NCI-H2107 treated with DMSO at 0.1 percent for 48 hours (cell line): ENCODE measurements around the gene INTS13.
"Not testable (repeated sequence)": the region's sequence is repeated elsewhere in the genome, so short reads cannot be mapped to it uniquely, and the experiment has no call there.

ENCODE experiments used
- DNase-seq: peaks from one replicate; lab custom pipeline; 2025; ENCODE audit not compliant: unreplicated experiment; lab: John Stamatoyannopoulos, UW

The INTS13 gene

DNA sequence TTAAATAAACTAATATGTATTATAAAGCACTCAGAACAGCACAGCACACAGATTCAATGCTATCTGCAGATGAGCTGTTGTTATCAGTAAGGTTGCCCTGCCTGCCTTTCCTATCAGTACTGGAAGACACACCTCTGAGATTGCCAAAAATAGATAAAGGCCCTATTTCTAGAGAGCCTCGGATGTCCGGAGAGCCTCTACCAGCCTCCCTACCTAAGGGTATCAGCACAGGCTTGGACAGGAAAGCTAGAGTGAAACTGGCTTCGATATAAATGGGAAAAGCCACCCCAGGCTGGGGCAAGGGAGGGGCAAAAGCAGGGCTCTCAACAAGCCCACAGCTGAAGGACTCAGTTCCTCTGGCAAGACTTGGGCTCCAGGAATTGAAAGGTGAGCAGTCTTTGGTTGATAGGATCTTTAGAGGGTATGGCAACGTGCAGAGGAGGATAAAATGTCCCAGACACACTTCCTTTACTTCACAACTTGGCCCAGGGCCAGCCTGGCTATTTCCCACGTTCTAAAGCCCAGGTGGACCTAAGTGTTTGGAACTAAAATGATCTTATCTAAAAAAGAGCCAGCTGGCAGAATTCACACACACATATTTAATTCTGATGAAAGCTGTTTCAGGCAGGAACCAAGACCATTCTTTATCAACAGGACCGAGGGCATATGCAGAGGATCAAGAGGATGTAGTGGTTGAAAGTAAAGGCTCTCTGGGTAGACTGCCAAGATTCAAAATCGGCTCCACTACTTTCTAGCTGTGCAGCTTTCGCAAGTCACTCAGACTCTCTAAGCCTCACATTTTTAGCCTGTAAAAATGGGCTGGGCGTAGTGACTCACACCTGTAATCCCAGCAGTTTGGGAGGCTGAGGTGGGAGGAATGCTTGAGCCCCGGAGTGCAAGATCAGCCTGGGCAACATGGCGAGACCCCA lies 67.0 kb downstream of the INTS13 start:
- DNase-seq, result peak; percentile 65

- no peak for DNase-seq
Observed at GRCh38 chr12:26869908-26870459, 67.8 kb downstream of the INTS13 start.

- DNase-seq, result no peak
Observed at GRCh38 chr12:26869104-26869494, 68.7 kb downstream of the INTS13 start.

- DNase-seq, result no peak
Observed at GRCh38 chr12:26868447-26869103, 69.2 kb downstream of the INTS13 start.

GRCh38 chr12:26867080-26867479 lies 70.7 kb downstream of the INTS13 start:
- no peak for DNase-seq

DNA sequence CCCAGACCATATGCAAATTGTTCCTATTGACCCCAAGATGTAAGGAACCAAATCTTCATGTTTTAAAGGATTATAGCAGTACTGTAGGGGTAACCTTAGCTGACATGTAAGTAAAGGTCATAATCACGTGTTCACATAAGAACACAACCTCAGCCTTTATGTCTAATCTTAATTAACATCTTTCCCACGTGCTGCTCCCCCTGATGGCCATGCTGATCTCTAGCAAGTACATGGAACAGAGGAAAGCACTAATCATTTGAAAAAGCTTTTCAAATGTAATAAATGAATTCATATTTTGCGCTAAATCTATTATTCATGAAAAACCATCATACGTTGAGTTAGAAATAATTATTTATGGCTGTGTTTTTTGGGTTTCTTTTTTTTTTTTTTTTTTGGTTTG lies 74.3 kb downstream of the INTS13 start:
- DNase-seq, result peak; percentile 10

DNA sequence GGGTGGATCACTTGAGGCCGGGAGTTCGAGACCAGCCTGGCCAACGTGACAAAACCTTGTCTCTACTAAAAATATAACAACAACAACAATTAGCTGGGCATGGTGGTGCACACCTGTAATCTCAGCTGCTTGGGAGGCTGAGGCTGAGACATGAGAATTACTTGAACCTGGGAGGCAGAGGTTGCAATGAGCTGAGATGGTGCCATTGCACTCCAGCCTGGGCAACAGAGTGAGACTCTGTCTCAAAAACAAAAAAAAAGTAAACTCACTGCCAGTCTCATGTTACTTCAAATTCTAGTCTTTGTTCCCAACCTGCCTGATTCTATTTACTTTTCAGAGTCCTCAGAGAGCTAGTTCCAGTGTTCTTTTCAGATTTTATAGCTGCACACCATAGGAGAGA lies 75.0 kb downstream of the INTS13 start:
- not testable (repeated sequence) for DNase-seq

DNA sequence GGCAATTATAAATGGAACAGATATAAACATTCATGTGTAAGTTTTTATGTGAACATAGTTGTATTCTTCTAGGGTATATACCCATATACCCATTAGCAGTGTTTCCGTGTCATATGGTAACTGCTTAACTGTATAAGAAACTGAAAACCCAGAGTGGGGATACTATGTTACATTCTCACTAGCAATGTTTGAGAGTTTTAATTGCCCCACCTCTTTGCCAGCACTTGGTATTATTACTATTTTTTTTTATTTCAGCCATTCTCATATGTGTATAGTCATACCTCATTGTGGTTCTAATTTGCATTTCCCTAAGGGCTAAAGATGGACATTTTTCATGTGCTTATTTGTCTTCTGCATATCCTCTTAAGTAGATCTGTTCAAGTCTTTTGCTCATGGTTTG lies 76.1 kb downstream of the INTS13 start:
- no peak for DNase-seq

DNA sequence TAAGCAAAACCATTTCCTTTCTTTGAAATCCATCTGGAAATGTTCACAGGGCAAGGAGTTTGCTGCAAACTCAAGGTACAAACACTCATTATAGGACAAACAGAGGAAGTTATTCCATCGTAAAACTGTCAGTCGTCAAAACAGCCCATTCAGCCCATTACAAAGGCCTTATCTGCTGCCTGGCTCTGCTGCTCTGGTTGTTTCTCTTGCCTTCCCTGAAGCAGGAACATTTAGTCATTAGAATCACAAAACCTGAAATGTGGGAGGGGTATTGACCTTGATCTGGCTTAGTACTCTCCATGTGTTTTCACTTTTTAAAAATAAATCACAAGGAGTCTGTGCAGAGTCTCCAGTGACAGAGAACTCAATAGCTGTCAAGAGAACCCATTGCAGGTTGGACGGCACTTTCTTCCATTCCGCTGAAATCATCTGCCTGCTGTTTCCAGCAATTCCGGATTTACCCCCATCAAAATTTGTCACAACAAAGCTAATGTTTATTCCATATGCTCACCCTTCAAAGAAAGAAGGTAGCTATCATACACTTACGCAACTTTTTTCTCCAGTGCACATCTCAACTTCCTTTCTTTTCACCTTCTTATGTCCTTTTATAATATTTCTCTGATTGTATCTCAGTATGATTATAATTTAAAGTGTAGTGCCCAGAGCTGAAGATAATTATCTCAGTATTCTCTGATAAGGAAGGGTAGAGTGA lies 80.2 kb downstream of the INTS13 start:
- no peak for DNase-seq

DNA sequence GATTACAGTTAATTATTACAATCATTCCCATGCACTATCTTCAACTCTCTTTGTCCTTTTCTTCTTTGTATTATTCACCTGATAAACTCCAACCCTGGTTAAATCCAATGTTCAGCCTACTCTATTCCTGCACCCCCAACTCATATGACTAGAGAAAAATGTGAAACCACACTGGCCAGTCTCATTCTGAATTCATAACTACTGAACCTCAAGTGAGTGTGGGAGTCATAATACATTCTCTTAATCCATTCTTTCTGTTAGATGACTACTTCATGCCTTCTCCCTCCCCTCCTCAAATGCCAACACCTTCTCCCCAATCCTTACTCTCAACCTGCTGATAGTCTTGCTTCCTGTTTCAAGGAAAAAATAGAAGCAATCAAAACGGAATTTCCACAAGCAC lies 82.4 kb downstream of the INTS13 start:
- DNase-seq, result no peak
